GM12891 (cell line): ENCODE data around the gene ITPR1.

Experiments
- DNase-seq: peaks from one replicate; pipeline ENCODE4 v3.0.0; 2011; ENCODE audit warnings: low spot score; ENCODE audit not compliant: insufficient read length
- FAIRE-seq: peaks from 2 replicates; lab custom pipeline; 2011; peaks lifted over from hg19 to GRCh38; lab: Jason Lieb, UNC
- PAX5 ChIP-seq: IDR thresholded peaks from 2 replicates; pipeline ENCODE4 v1.6.1; 2011; ENCODE audit warnings: low read length, moderate library complexity, mild to moderate bottlenecking; ENCODE audit not compliant: insufficient read depth, severe bottlenecking
- POLR2A ChIP-seq: IDR thresholded peaks from 2 replicates; pipeline ENCODE4 v1.6.1; 2011; ENCODE audit warnings: low read depth, low read length, control low read depth
- POLR2AphosphoS5 ChIP-seq: IDR thresholded peaks from 2 replicates; pipeline ENCODE4 v1.6.1; 2011; ENCODE audit warnings: low read depth, low read length, control low read depth
- POU2F2 ChIP-seq: IDR thresholded peaks from 2 replicates; pipeline ENCODE4 v1.6.1; 2011; ENCODE audit warnings: low read depth, mild to moderate bottlenecking, control low read depth, low read length, moderate library complexity
- SPI1 ChIP-seq: IDR thresholded peaks from 2 replicates; pipeline ENCODE4 v1.6.1; 2011; ENCODE audit warnings: low read depth, low read length, control low read depth
- TAF1 ChIP-seq: IDR thresholded peaks from 2 replicates; pipeline ENCODE4 v1.6.1; 2011; ENCODE audit warnings: low read depth, low read length, control low read depth

ITPR1 gene

DNA sequence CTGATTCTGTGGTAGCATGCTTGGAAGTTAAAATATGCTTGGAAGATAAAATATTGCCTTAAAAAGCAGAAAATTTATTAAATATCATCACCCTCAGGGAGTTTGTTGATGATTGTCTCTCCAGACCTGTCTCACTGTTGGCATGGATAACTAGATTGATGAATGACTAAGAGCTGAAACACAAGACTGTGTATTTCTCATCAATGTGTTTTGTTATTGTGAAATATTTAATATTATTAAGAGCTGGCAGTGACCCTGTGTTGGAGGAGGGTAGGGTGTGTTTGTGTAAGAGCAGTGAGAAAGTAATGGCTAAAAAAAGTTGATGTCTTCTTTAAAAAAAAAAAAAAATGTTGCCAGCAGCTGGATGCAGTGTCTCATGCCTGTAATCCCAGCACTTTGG, 82.2 kb downstream of the ITPR1 start:
- no peak for TF ChIP-seq TAF1
- TF ChIP-seq POLR2AphosphoS5 = no peak
- no peak for TF ChIP-seq PAX5
- no peak for TF ChIP-seq POLR2A
- no peak for TF ChIP-seq POU2F2
- FAIRE-seq (no peak), DNase-seq (no peak)

DNA sequence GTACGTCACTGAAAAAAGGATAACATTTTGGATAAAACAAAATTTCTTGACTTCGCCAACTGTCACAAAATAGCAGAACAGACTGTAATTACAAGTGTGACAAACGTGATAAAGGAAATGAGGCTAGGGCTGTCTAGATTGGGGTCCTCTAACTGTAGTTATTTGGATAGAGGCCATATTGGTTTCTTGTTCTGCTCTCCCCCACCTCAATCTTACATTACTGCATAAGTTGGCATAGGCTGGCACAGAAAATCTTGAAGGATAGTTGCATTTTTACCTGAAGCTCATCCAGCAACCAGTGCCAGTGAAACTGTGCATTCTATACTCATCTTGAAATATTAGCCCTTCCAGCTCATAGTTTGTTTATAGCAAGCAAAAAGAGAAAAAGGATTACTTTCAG, 84.6 kb downstream of the ITPR1 start:
- FAIRE-seq (no peak), DNase-seq (no peak)
- no peak for TF ChIP-seq POLR2A
- no peak for TF ChIP-seq PAX5
- TF ChIP-seq POU2F2 = no peak
- TF ChIP-seq POLR2AphosphoS5 = no peak
- no peak for TF ChIP-seq TAF1
- no peak for TF ChIP-seq SPI1

DNA sequence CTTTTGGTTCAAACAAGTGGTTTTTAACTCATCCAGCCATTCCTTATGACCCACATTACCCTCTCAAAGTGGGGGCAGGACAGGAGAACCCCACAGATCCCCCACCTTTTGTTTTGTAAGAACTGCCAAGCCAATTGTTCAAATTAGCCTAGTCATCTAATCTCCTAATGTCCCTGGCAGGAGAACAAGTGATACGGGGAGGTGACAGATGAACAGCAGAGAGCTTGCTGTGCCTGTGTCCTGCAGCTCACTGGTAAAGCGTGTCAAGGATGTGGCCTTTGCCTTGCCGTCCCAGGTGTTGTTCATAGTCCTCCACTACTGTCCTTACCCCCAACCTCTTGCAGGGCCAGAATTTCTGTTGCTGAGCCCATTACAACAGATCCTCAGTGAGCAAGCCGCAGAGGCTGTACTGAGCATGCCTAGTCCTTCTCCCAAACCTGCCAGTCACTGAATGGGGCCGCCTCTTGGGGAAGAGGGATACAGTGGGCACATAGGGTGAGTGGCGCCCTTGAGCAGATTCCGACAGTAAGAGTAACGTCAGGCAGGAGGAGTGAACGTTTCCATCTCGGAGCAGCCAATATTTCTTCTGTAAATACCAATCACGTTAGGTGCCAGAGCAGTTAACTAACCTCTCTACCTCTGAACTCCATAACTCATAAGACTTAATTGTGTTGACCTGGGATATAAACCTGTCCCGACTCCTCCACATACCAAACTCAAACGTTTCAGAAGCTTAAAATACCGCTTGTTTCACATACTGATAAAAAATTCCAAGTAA, 87.4 kb downstream of the ITPR1 start:
- DNase-seq = no peak
- no peak for TF ChIP-seq POLR2A
- no peak for TF ChIP-seq POLR2AphosphoS5
- TF ChIP-seq PAX5 = no peak
- TF ChIP-seq SPI1 = no peak
- no peak for FAIRE-seq

DNA sequence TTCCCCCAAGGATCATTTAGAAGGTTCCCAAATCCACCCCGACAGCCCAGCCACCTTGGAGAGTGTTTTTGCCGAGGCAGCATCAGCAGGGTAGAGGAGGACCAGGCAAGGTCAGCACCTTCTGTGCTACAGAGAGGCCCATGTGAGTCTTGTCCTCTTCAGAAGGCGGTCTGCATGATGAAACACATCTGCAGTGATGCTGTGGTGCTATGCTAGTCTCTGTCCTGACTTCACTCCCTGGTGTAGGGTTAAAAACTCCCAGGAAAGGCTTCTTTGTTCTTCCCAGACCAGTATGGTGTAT, 87.9 kb downstream of the ITPR1 start:
- TF ChIP-seq PAX5 = no peak
- TF ChIP-seq TAF1 = no peak
- FAIRE-seq = no peak
- DNase-seq = no peak

DNA sequence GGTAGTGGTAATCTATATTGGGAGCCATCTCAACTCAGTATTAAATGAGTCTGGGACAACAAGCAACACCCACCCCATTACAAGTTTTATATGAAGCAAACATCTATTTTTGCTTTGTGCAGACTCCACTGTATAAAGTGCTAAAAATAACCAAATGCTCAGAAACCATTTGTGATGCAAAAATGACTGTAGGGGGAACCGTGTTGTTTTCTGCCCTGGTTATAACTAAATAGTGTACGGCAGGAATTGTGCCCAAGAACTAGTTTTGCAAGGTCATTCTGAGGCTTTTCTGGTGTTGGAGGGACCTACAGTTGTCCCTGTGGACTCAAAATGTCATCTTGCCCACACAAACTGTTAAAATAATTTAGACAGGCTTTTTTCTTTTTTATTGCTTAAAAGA, 88.3 kb downstream of the ITPR1 start:
- FAIRE-seq (no peak), DNase-seq (no peak)
- no peak for TF ChIP-seq POLR2A
- TF ChIP-seq POU2F2 = no peak
- no peak for TF ChIP-seq PAX5

DNA sequence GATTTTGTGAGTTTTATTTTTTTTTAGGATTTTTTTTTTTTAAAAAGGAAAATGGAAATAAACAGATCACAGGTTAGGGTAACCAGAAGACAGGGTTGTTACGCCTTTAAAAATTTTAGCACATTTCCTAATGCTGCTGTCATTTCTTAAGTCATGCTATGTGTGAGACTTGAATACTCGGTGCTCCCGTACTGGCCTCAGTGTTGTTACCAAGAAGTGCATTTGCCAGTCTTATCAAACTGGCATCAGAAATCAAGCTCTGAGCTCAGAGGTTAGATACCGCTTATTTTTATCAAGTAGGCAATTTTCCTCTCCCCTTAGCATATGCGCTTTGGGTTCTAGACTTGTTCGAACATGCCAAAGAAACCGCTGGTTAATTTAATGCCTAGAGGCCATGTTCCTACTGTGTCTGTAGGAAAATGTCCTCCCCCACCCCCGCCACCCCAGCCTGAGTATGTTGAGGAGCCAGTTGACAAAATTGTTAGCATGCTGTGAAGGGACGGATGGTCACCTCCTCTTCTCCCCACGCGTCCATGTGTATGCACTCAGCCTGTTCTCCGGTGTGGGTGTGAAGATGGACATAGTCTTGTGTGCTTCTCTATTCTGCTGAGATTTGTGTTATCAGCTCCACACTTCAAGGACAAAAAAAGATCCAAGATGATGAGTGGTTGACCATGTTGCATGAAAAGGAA, 88.9 kb downstream of the ITPR1 start:
- DNase-seq (no peak), FAIRE-seq (no peak)
- no peak for TF ChIP-seq POLR2A
- no peak for TF ChIP-seq TAF1
- TF ChIP-seq POU2F2 = no peak
- TF ChIP-seq SPI1 = no peak
- TF ChIP-seq PAX5 = no peak
- TF ChIP-seq POLR2AphosphoS5 = no peak

DNA sequence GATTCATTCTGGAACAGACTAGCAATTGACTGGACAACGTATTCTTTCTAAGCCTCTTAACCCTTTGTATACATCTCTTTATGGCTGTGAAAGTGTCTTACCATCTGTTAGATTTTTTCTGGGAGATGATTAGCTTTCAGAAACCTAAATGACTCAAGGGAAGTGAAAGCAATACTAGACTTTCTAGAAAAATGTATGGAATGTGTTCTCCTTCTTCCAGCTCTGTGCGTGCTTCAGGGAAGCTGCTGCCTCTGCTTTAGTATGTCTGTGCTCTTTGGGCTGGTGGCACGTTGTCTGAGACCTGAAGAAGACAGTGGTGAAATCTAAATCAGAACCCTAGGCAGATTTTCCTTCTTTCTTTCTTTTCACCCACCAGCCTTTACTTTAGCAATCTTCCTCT, 89.5 kb downstream of the ITPR1 start:
- TF ChIP-seq TAF1 (no peak), POLR2AphosphoS5 (no peak), SPI1 (no peak), POLR2A (no peak), PAX5 (no peak), POU2F2 (no peak)
- DNase-seq (no peak), FAIRE-seq (no peak)

DNA sequence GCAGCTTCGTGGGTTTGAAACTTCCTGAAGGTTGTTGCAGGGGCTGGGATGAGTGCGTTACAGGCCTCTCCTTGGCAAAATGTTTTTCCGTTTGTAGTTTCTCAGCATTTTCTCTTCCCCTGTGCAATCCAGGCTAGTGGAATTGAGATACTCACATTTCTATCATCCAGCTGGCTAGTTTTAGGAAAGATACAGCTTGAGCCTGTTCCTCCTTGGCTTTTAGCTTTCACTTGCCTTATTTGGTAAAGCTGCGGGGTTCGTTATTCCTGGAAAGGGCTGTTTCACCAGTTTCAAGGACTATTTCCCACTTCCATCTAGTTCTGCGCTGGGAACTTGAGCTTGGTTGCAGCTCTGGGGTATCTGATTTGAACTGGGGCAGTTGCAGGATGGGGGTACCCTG, 90.3 kb downstream of the ITPR1 start:
- FAIRE-seq (no peak), DNase-seq (no peak)

DNA sequence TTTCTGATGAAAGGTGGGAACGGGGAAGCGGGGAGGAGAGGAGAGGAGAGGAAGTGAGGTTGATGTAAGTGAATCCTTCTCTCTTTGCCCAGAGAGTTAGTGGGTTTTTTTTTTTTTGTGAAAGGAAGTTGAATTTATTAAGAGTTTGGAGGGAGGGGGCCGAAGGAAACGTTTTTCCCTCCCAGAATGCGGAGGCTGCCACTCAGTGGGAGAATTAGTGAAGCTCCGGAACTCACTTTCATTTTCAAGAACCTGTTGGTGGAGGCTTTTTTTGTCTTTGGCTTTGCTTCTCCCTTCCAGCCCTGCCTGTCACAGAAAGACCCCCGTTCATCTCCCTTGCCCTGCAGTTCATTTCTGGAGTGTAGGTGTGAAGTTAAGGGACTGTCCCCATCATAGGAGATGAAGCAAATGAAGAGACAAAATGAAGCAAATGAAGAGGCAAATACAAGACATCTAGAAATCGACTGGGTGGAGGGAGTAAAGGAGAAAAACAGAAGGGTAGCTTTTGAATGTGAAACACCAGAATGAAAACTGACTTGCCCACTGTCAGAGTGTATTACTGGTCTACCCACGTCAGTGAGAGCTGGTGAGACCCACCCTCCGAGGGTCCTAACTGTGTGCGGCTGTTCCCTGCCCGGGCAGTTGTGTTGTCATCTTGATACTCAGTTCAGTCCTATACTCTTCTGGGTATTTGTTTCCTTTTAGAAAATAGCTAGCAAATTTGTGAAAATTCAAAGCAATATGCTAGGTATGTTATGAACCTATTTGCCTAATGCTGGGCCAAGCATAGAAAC, 91.5 kb downstream of the ITPR1 start:
- peak; percentile 46; the same call in 1 of the 2 replicates for TF ChIP-seq SPI1
- TF ChIP-seq PAX5 = no peak
- DNase-seq (peak; percentile 15), FAIRE-seq (peak; percentile 74)

More for the DNA sequence above, 90.3 kb downstream of the ITPR1 start:
- TF ChIP-seq TAF1 = no peak
- TF ChIP-seq POLR2AphosphoS5 = no peak
- TF ChIP-seq PAX5 = no peak

DNA sequence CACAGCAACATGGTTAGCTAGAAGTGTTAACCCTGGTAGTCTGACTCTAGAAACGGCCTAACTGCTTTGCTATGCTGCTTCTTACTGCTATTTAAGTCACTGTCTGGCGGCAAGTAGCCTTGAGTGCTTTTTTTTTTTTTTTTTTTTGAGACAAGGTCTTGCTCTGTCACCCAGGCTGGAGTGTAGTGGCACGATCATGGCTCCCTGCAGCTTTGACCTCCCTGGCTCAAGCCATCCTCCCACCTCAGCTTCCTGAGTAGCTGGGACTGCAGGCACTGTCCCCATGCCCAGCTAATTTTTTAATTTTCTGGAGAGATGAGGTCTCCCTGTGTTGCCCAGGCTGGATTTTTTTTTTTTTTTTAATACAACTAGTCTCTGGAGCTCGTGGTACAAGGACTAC, 93.2 kb downstream of the ITPR1 start:
- FAIRE-seq (no peak), DNase-seq (no peak)
- TF ChIP-seq POLR2AphosphoS5 = no peak
- TF ChIP-seq PAX5 = no peak
- no peak for TF ChIP-seq POLR2A
- TF ChIP-seq POU2F2 = no peak
- TF ChIP-seq TAF1 = no peak
- TF ChIP-seq SPI1 = no peak
